ENCODE results near the gene EWSR1. TPM values are rescaled to one million over a fixed set of nuclear protein-coding genes. Genes with fewer than 3 reads are reported as not detected.

Gene EWSR1
- total and polyA plus RNA-seq, 2 experiments from 2014 or later = 154 to 210 TPM

- H3K9me2 ChIP-seq (ENCODE audit: insufficient read depth) = no peaks in the 10 kb centered on the region
- no peak overlapping the region for H3K9ac ChIP-seq
- H3K27ac ChIP-seq = no peak overlapping the region
- H3K4me1 ChIP-seq (ENCODE audit: insufficient read depth) = no peaks in the 10 kb centered on the region
- H3K36me3 ChIP-seq (ENCODE audit: low read depth) = peaks cover 31% of the 10 kb centered on the region
- no peaks in the 10 kb centered on the region for H4K20me1 ChIP-seq (ENCODE audit: insufficient read depth)
- DNase-seq = no peak
- H3K27me3 ChIP-seq (replicated peaks; ENCODE audit: insufficient read depth) = no peaks in the 10 kb centered on the region
- no peaks in the 10 kb centered on the region for H3K9me3 ChIP-seq (ENCODE audit: low read depth)
- 14 to 19% methylated on average over 2 of the region's 2 CpGs for WGBS, 2 experiments (ENCODE audit: low coverage in 1 of 2, low lambda C conversion rate in 2 of 2, missing lambda C conversion rate in 2 of 2)
- TF ChIP-seq EZH2phosphoT487 (IDR thresholded peaks at IDR 0.05; ENCODE audit: insufficient read depth, low read depth) (no peak), EZH2 (IDR thresholded peaks at IDR 0.05; ENCODE audit: insufficient read depth, poor library complexity, severe bottlenecking) (no peak)
- H2AFZ ChIP-seq = no peak overlapping the region
- H3K79me2 ChIP-seq (ENCODE audit: insufficient read depth) = peaks cover under 1% of the 10 kb centered on the region; the same call in 1 of the 2 replicates
- no peak overlapping the region for H3K4me2 ChIP-seq (ENCODE audit: unreplicated experiment)
- in situ Hi-C loops (cut with MboI) = no loop called here
- peaks cover 35% of the 10 kb centered on the region for H3F3A ChIP-seq (ENCODE audit: insufficient read depth)
- H3K4me3 ChIP-seq = no peak overlapping the region
Measured at GRCh38 chr22:29302402-29302680, 34.3 kb downstream of the EWSR1 start.

- no peaks in the 10 kb centered on the region for H3K9me3 ChIP-seq (ENCODE audit: low read depth)
Measured at GRCh38 chr22:29302681-29303465, 34.8 kb downstream of the EWSR1 start.

GRCh38 chr22:29305836-29306174 lies 37.7 kb downstream of the EWSR1 start:
- no peak for TF ChIP-seq EZH2phosphoT487 (IDR thresholded peaks at IDR 0.05; ENCODE audit: insufficient read depth, low read depth)
- Histone ChIP-seq H3F3A (ENCODE audit: insufficient read depth) (peaks cover 8% of the 10 kb centered on the region), H3K9ac (no peak overlapping the region), H4K20me1 (ENCODE audit: insufficient read depth) (no peaks in the 10 kb centered on the region), H3K4me3 (no peak overlapping the region), H3K4me1 (ENCODE audit: insufficient read depth) (peaks cover 13% of the 10 kb centered on the region), H3K4me2 (ENCODE audit: unreplicated experiment) (no peak overlapping the region), H3K27ac (no peak overlapping the region), H3K79me2 (ENCODE audit: insufficient read depth) (peaks cover 24% of the 10 kb centered on the region), H3K36me3 (ENCODE audit: low read depth) (no peaks in the 10 kb centered on the region), H3K9me3 (ENCODE audit: low read depth) (no peaks in the 10 kb centered on the region), H3K27me3 (replicated peaks; ENCODE audit: insufficient read depth) (no peaks in the 10 kb centered on the region), H3K9me2 (ENCODE audit: insufficient read depth) (no peaks in the 10 kb centered on the region), H2AFZ (peak overlapping the region; percentile 98; the same call in 1 of the 2 replicates)
- no peak for DNase-seq
- in situ Hi-C loops (cut with MboI) = no loop called here
- 60 to 66% methylated on average over 7 of the region's 7 CpGs for WGBS, 2 experiments (ENCODE audit: low coverage in 1 of 2, low lambda C conversion rate in 2 of 2, missing lambda C conversion rate in 2 of 2)

More at GRCh38 chr22:29302681-29303465, 34.8 kb downstream of the EWSR1 start:
- Histone ChIP-seq H3K79me2 (ENCODE audit: insufficient read depth) (peaks cover 5% of the 10 kb centered on the region; the same call in 1 of the 2 replicates), H3K4me2 (ENCODE audit: unreplicated experiment) (no peak overlapping the region), H3K27ac (no peak overlapping the region), H3K27me3 (replicated peaks; ENCODE audit: insufficient read depth) (no peaks in the 10 kb centered on the region), H2AFZ (no peak overlapping the region), H3K4me1 (ENCODE audit: insufficient read depth) (no peaks in the 10 kb centered on the region), H4K20me1 (ENCODE audit: insufficient read depth) (no peaks in the 10 kb centered on the region), H3F3A (ENCODE audit: insufficient read depth) (peaks cover 30% of the 10 kb centered on the region), H3K9ac (no peak overlapping the region), H3K9me2 (ENCODE audit: insufficient read depth) (no peaks in the 10 kb centered on the region), H3K4me3 (no peak overlapping the region), H3K36me3 (ENCODE audit: low read depth) (peaks cover 26% of the 10 kb centered on the region)
- TF ChIP-seq EZH2 (IDR thresholded peaks at IDR 0.05; ENCODE audit: insufficient read depth, poor library complexity, severe bottlenecking) (no peak), EZH2phosphoT487 (IDR thresholded peaks at IDR 0.05; ENCODE audit: insufficient read depth, low read depth) (no peak)
- no peak for DNase-seq
- 28 to 29% methylated on average over 11 to 13 of the region's 13 CpGs for WGBS, 2 experiments (ENCODE audit: low coverage in 1 of 2, low lambda C conversion rate in 2 of 2, missing lambda C conversion rate in 2 of 2)
- in situ Hi-C loops (cut with MboI) = no loop called here

GRCh38 chr22:29306175-29306834 lies 38.2 kb downstream of the EWSR1 start, which contains the start of gene GAS2L1:
Gene GAS2L1, plus strand, starts transcription at chr22:29306650. Its CDS starts 1,456 bp downstream, at chr22:29308106.
- H3K27me3 ChIP-seq (replicated peaks; ENCODE audit: insufficient read depth) = no peaks in the 10 kb centered on the region
- peak within 1 kb of the TSS; percentile 96 for H3K4me2 ChIP-seq (ENCODE audit: unreplicated experiment)
- peak within 1 kb of the TSS; percentile 87 for H3K4me3 ChIP-seq
- in situ Hi-C loops (cut with MboI) = no loop called here
- H2AFZ ChIP-seq = peak within 1 kb of the TSS; percentile 98
- H3K4me1 ChIP-seq (ENCODE audit: insufficient read depth) = peaks cover 16% of the 10 kb centered on the region
- 0 to 1% methylated on average over 26 to 40 of the region's 40 CpGs for WGBS, 2 experiments (ENCODE audit: low coverage in 1 of 2, low lambda C conversion rate in 2 of 2, missing lambda C conversion rate in 2 of 2)
- TF ChIP-seq EZH2phosphoT487 (IDR thresholded peaks at IDR 0.05; ENCODE audit: insufficient read depth, low read depth) (no peak), EZH2 (IDR thresholded peaks at IDR 0.05; ENCODE audit: insufficient read depth, poor library complexity, severe bottlenecking) (no peak)
- peak; percentile 94 for DNase-seq
- peak within 1 kb of the TSS; percentile 51 for H3K27ac ChIP-seq
- no peaks in the 10 kb centered on the region for H3K36me3 ChIP-seq (ENCODE audit: low read depth)
- H3K9ac ChIP-seq = peak within 1 kb of the TSS; percentile 84
- peaks cover 3% of the 10 kb centered on the region for H3F3A ChIP-seq (ENCODE audit: insufficient read depth)
- peaks cover 24% of the 10 kb centered on the region for H3K79me2 ChIP-seq (ENCODE audit: insufficient read depth)
- no peaks in the 10 kb centered on the region for H4K20me1 ChIP-seq (ENCODE audit: insufficient read depth)
- H3K9me2 ChIP-seq (ENCODE audit: insufficient read depth) = no peaks in the 10 kb centered on the region
- H3K9me3 ChIP-seq (ENCODE audit: low read depth) = no peaks in the 10 kb centered on the region

All from GM23248 (cell line).